GM03348 (cell line): ENCODE results near the gene SEC14L1.
"Not testable (repeated sequence)": the region's sequence is repeated elsewhere in the genome, so short reads cannot be mapped to it uniquely, and the experiment has no call there.

Source experiments
- DNase-seq: peaks from one replicate; pipeline ENCODE4 v3.0.0; 2012; ENCODE audit warnings: low spot score

Gene SEC14L1

GRCh38 chr17:77116371-77116860 is 24.4 kb upstream of the SEC14L1 start:
- DNase-seq: no peak

GRCh38 chr17:77117415-77117814 is 23.4 kb upstream of the SEC14L1 start:
- peak; percentile 66 for DNase-seq

GRCh38 chr17:77118251-77118928 is 22.4 kb upstream of the SEC14L1 start:
- DNase-seq: no peak

- no peak for DNase-seq
Observed at GRCh38 chr17:77119668-77120301, 21.0 kb upstream of the SEC14L1 start.

GRCh38 chr17:77120868-77121267 is 19.9 kb upstream of the SEC14L1 start:
- no peak for DNase-seq

GRCh38 chr17:77124192-77124889 is 16.4 kb upstream of the SEC14L1 start:
- no peak for DNase-seq

DNA sequence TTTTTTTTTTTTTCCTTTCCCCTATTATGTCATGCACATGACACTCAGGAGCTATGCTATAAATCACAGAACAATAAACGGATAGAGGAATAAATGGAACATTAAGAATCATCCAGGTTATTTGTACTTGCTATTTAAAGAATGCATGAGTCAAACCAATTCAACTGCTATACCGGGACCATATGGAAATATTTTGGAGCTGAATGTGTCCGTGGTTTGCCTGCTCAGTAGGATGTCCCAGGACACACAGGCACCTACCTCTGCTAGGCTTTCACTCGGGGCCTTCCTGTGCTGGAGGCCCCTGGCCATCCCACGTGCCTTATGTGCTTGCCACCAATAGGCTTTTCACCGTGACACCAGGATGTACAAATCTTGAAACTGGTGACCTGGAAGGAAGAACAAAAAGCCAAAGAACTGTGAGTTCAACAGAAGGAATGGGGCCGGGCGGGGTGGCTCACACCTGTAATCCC is 15.3 kb upstream of the SEC14L1 start:
- DNase-seq: peak; percentile 80

DNA sequence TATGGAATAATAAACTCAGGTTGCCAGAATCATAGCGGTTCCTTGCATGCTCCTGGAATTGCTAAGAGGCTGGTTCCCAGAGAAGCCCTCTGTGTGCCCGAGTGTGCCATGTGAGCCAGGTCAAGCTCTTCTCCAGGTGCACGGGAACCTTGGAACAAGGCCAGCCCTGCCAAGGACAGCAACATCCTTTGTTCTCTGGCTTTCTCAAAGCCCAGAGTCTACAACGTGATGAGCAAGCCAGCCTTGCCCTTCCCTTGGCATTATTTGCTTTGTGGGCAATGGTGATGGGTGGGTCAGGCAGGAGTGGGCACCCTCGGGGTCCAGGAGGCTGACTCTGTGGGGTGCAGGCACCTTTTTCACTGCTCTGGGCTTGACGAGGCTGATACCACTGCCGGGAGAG is 14.2 kb upstream of the SEC14L1 start:
- no peak for DNase-seq

DNA sequence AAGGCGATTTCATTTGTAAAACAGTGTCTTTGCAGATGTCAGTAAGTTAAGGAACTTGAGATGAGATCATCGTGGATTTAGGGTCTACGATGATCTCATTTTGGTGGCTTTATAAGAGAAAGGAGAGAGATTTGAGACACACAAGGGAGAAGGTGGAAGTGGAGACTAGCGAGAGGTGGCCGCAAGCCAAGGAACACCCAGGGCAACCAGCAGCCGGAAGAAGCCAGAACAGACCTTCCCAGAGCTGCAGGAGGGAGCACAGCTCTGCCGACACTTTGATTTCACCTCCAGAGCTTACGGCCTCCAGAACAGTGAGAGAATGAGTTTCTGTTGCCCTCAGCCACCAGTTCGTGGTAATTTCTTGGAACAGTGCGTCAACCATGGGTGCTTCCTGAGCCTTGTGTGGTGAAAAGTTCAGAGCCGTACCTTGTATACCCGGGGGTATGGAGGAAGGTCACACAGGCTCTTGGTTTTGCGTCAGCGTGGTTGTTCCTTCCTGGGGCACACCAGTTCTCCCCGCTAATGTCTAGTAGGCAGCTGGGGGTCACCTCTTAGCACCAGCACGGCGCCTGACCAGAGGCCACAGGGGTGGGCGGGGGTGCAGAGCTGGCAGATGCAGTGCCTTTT is 12.9 kb upstream of the SEC14L1 start:
- no peak for DNase-seq

DNA sequence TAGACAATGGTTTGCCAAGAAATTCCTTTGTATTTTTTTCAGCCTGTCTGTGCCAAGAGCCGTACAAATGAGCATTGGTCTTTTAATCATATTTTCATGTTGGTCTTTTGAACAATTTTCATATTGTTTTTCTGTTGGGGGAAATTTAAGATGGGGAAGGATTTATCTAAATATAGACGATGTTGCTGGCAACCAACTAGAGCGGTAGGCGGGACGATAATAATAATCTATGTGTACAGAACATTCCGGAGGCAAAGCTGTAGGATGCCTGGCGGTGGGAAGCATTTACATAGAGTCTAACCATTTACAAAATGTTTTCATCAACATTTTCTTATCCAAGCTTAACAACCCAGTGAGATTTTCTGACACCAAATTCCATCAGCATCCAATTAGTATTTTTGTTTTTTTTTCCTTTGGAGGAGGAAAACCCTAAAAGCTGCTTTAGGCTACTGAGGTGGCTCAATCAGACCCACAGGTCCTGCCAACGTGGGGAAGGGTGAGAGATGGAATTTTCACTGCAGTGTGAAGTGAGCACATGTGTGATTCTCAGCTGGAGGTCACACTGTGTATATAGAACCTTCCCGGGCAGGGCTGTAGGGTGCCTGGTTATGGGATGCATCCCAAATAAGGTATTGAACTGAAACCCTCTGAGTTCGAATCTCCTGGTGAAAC is 11.7 kb upstream of the SEC14L1 start:
- DNase-seq: no peak

- DNase-seq: peak; percentile 16
Observed at GRCh38 chr17:77129568-77130301, 11.0 kb upstream of the SEC14L1 start.

GRCh38 chr17:77130525-77130924 is 10.2 kb upstream of the SEC14L1 start:
- no peak for DNase-seq

- DNase-seq: no peak
Observed at GRCh38 chr17:77131904-77132303, 8.9 kb upstream of the SEC14L1 start.

DNA sequence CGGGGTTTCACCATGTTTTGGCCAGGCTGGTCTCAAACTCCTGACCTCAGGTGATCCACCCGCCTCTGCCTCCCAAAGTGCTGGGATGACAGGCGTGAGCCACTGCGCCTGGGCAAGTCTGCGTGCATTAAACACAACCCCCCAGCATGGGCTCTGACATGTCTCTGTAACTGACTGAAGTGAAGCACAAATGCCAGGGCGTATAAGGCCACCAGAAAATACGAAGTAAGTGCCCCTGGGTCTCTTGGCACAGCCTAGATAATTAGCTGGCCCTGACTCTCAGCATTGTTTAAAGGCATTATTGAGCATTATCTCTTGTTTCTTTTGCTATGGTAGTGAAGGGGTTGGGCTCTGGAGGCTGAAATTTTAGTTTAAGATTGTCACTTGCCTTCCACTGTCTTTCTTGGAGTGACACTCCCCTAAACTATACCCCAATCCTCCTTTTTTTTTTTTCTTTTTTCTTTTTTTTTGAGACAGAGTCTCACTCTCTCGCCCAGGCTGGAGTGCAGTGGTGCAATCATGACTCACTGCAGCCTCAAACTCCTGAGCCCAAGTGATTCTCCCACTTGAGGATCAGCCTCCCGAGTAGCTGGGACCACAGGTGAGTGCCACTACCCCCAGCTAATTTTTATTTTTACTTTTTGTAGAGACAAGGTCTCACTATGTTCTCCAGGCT is 8.2 kb upstream of the SEC14L1 start:
- no peak for DNase-seq

DNA sequence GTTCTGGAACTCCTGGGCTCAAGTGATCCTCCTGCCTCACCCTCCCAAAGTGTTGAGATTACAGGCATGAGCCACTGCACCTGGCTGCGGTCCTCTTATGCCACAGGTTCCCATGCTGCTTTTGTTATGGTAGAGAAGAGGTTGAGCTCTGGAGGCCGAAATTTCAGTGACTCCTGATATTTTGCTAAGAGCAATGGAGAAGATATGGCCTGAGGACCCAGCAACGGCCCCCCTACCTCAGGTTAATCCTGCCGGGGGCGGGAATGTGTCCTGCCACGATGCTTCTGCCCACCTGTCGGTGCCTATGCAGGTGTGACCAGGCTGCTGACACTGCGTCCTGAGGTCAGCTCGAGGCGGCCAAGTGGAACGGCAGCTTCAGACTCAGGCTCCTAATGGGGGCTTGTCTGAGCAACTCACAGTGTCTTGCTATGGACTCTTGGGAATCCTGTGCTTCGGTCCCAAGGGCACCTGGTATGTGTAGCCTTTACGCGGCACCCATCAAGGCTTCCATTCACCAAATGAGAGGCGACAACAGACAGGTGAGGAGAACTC is 7.6 kb upstream of the SEC14L1 start:
- no peak for DNase-seq

DNA sequence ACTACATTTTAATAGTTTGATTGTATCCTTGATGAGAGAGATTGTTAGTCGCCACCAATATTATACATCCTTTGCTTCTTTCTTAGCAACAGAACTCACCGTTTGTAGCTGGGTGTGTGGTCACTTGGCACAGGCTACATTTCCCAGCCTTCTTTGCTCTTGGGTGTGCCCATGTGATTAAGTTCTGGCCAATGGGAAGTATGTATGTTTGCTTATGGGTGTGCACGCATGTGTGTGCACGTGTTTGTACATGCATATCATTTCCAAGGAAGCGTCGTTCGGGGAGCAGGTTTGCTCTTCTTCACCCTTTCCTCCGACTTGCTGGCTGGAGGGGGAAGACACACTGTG is 4.4 kb upstream of the SEC14L1 start:
- DNase-seq: no peak

- DNase-seq: no peak
Observed at GRCh38 chr17:77137111-77137510, 3.7 kb upstream of the SEC14L1 start.

DNA sequence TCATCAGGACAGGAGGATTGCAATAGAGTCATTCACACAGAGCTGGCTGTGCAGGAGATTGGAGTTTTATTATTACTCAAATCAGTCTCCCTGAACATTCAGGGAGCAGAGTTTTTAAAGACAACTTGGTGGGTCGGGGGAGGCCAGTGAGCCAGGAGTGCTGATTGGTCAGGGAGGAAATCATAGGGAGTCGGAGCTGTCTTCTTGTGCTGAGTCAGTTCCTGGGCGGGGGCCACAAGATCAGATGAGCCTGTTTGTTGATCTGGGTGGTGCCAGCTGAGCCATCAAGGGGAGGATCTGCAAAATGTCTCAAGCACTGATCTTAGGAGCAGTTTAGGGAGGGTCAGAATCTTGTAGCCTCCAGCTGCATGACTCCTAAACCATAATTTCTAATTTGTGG is 2.9 kb upstream of the SEC14L1 start:
- not testable (repeated sequence) for DNase-seq

DNA sequence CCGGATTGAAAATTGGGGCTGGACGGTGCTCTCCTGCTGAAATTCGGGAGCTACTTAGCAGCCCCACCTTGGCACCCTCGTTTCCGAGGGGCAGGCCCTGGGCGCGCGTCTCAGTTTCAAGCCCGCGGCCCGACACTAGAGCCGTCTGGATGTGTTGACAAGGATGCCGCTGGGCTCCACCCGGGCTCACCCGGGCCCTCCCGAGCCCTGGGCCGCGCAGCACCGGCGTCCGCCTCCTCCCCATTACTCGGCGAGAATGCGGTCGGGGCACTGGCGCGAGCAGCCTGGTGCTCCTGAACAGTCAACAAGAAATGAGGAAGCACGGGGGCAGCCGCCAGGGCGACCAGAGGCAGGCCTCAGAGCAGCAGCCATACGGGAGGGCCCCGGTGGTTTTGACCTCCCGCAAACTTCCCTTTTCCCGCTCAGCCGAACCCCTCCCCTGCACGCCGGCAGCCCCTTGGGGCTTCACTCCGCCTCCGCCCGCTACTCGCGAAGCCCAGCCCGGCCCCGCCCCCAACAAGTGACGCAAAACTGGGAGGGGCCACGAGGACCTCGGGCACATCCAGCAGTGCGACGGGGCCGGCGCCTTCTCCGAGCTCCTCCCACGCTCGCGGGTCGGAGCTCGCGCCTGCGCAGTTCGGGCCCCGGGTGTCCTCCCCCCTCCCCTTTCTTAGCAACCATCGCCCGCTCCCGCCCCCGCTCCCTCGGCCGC is 447 bp upstream of the SEC14L1 start:
- DNase-seq: peak; percentile 100
